ENCODE measurements around the gene CHRNA4.

The CHRNA4 gene

DNA sequence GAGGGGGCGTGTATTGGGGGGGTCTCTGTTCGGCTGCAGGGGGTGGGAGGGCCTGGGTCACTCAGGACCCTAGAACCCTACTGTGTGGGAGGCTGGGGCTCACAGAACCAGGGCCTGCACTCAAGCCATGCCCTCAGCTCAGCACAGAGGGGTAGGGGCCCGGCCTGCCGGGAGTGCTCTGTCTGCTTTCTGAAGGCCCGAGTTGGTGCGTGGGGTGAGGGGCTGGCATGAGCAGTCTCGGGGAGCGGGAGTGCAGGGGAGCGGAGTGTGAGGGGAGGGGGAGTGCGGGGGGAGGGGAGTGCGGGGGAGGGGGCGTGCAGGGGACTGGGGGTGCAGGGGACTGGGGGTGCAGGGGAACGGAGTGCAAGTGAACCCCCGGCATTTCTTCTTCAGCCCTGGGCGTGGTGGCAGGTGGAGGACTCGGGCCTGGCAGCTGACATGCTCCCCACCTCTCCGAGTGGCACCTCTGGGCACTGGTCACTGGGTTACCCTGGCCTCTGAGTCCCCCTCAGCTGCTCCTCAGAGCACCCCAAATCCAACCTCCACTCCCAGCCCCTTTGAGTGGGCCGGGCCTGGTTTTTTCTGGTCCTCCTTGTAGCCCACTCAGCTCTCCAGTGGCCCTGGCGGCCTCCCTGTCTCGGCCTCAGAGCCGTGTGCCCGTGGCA lies 67.1 kb downstream of the CHRNA4 start:
- DNase-seq (ENCODE audit: low spot score) (no peak), FAIRE-seq (no peak)

- no peak for FAIRE-seq
- DNase-seq (ENCODE audit: low spot score): no peak
Measured at GRCh38 chr20:63293456-63293855, 67.7 kb downstream of the CHRNA4 start.

Measured in RCC 7860 (cell line).